HCT116 (cell line): ENCODE data around the gene VMP1. TPM values are rescaled to one million over a fixed set of nuclear protein-coding genes. Genes with fewer than 3 reads are reported as not detected.
A peak's percentile ranks its signal among the peaks of the same experiment; 100 is the strongest.

Experiments used
- ATAC-seq: fragments of 200-7000 bp; cut with Tn5 transposase; 2 replicates; pipeline ENCODE4 v1.9.1; 2020; ENCODE audit warnings: mild to moderate bottlenecking, moderate library complexity
- BruUV-seq: library from RNA; stranded (reverse); fragments of 400-500 nt; replicated peaks from 2 replicates; lab custom pipeline; 2021; lab: Mats Ljungman, UMichigan
- CTCF ChIA-PET: fragments of 300-600 bp; sonication (Branson Sonifier 250); formaldehyde crosslinking; loops from one replicate; lab custom pipeline; 2021; ENCODE audit warnings: antibody characterized with exemption; lab: Charles Lee
- POLR2A ChIA-PET: fragments of 300-600, 350-600 bp; sonication (Branson Sonifier 250); formaldehyde crosslinking; loops from one replicate; lab custom pipeline; 2021; ENCODE audit warnings: antibody characterized with exemption; lab: Charles Lee
- RAD21 ChIA-PET, 2 experiments: fragments of 300-600 bp; sonication (Branson Sonifier 250); formaldehyde crosslinking; loops; one replicate each; lab custom pipeline; 2023; ENCODE audit warnings: low total read pairs in 2 of 2; ENCODE audit not compliant: uncharacterized antibody in 2 of 2, unreplicated experiment in 2 of 2, low non-redundant PET in 1 of 2; lab: Charles Lee
- DNase-seq: peaks from one replicate; pipeline ENCODE4 v3.0.0-alpha.2; 2010; ENCODE audit warnings: low read depth, low spot score
- H2AFZ ChIP-seq: fragments of 200-600 bp; shearing (Covaris generic), sonication (generic); 2 replicates; pipeline ENCODE4 v1.6.1; 2017; ENCODE audit warnings: low read depth, mixed run types, mixed read lengths, antibody characterized with exemption, low read length; ENCODE audit not compliant: poor library complexity, severe bottlenecking
- H3K27ac ChIP-seq: 2 replicates; pipeline ENCODE4 v1.5.1; 2012; ENCODE audit warnings: low read depth, low read length
- H3K27me3 ChIP-seq: fragments of 200-600 bp; sonication (generic); 2 replicates; pipeline ENCODE4 v1.6.1; 2016; ENCODE audit warnings: mixed run types, low read length, mixed read lengths; ENCODE audit not compliant: insufficient read depth
- H3K36me3 ChIP-seq, 2 experiments: fragments of 200-500 bp in 1 of 2; fragments of 200-600 bp in 1 of 2; sonication (Bioruptor generic) in 1 of 2; sonication (generic) in 1 of 2; 2 replicates each; pipeline versions ENCODE4 v1.5.1 to v1.6.1; 2014 to 2016; ENCODE audit warnings: low read length in 2 of 2, inconsistent platforms in 1 of 2, mixed read lengths in 1 of 2, mixed run types in 1 of 2; ENCODE audit not compliant: insufficient read depth in 2 of 2, control insufficient read depth in 1 of 2
- H3K4me1 ChIP-seq, 2 experiments: fragments of 200-600 bp in 1 of 2; sonication (generic) in 1 of 2; 2 replicates each; pipeline versions ENCODE4 v1.5.1 to v1.6.1; 2012 to 2017; ENCODE audit warnings: low read length in 2 of 2, inconsistent platforms in 1 of 2, mild to moderate bottlenecking in 1 of 2, mixed read lengths in 1 of 2, mixed run types in 1 of 2, moderate library complexity in 1 of 2; ENCODE audit not compliant: insufficient read depth in 2 of 2, control insufficient read depth in 1 of 2
- H3K4me2 ChIP-seq: fragments of 200-600 bp; sonication (generic); 2 replicates; pipeline ENCODE4 v1.6.1; 2017; ENCODE audit warnings: mixed run types, low read length, mixed read lengths
- H3K4me3 ChIP-seq, 2 experiments: fragments of 200-600 bp in 1 of 2; sonication (generic) in 1 of 2; replicated peaks in 1 of 2; 2 replicates each; pipeline ENCODE4 v1.5.1; 2011 to 2016; ENCODE audit warnings: low read length in 2 of 2, control low read depth in 1 of 2, low read depth in 1 of 2, mild to moderate bottlenecking in 1 of 2, mixed read lengths in 1 of 2, mixed run types in 1 of 2
- H3K79me2 ChIP-seq: fragments of 200-600 bp; sonication (generic); 2 replicates; pipeline ENCODE4 v1.6.1; 2017; ENCODE audit warnings: mild to moderate bottlenecking, mixed run types, low read length, moderate library complexity, mixed read lengths; ENCODE audit not compliant: insufficient read depth
- H3K9ac ChIP-seq: fragments of 200-600 bp; sonication (generic); 2 replicates; pipeline ENCODE4 v1.6.1; 2016; ENCODE audit warnings: low read length, mixed read lengths
- H3K9me2 ChIP-seq: fragments of 200-600 bp; sonication (generic), shearing (Covaris generic); 2 replicates; pipeline ENCODE4 v1.6.1; 2017; ENCODE audit warnings: mixed run types, mild to moderate bottlenecking, moderate library complexity; ENCODE audit not compliant: insufficient read depth
- H3K9me3 ChIP-seq, 2 experiments: fragments of 200-500 bp in 1 of 2; fragments of 200-600 bp in 1 of 2; sonication (Bioruptor generic) in 1 of 2; sonication (generic) in 1 of 2; 2 replicates each; pipeline ENCODE4 v1.6.1; 2014 to 2017; ENCODE audit warnings: low read length in 2 of 2, mixed read lengths in 2 of 2, inconsistent platforms in 1 of 2, low read depth in 1 of 2, mild to moderate bottlenecking in 1 of 2, mixed run types in 1 of 2, moderate library complexity in 1 of 2; ENCODE audit not compliant: control insufficient read depth in 1 of 2, insufficient read depth in 1 of 2
- H4K20me1 ChIP-seq: fragments of 200-600 bp; sonication (generic), shearing (Covaris generic); 2 replicates; pipeline ENCODE4 v1.6.1; 2017; ENCODE audit warnings: mixed run types, mild to moderate bottlenecking, moderate library complexity; ENCODE audit not compliant: insufficient read depth
- CEBPB ChIP-seq: IDR thresholded peaks from 2 replicates; pipeline ENCODE4 v1.6.1; 2012; ENCODE audit warnings: low read depth
- CTCF ChIP-seq, 3 experiments: fragments of 200-600 bp in 1 of 3; sonication (generic) in 1 of 3; IDR thresholded peaks in 2 of 3; conservative IDR thresholded peaks in 1 of 3; 2 replicates each; pipeline ENCODE4 v1.5.1; 2012 to 2017; ENCODE audit warnings: low read depth in 2 of 3, low read length in 2 of 3, antibody characterized with exemption in 1 of 3, borderline replicate concordance in 1 of 3, control low read depth in 1 of 3, mild to moderate bottlenecking in 1 of 3, mixed read lengths in 1 of 3, mixed run types in 1 of 3, moderate library complexity in 1 of 3; ENCODE audit not compliant: insufficient read depth in 1 of 3
- ELF1 ChIP-seq: IDR thresholded peaks from 2 replicates; pipeline ENCODE4 v1.6.1; 2012; ENCODE audit warnings: low read depth, borderline replicate concordance
- EZH2phosphoT487 ChIP-seq: fragments of 200-600 bp; IDR thresholded peaks from 2 replicates; pipeline ENCODE4 v1.6.1; 2018; ENCODE audit warnings: antibody characterized with exemption, borderline replicate concordance
- FOSL1 ChIP-seq: IDR thresholded peaks from 2 replicates; pipeline ENCODE4 v1.6.1; 2012; ENCODE audit warnings: low read depth
- JUND ChIP-seq: IDR thresholded peaks from 2 replicates; pipeline ENCODE4 v1.6.1; 2012
- POLR2A ChIP-seq: IDR thresholded peaks from 2 replicates; pipeline ENCODE4 v1.7.0; 2011; ENCODE audit warnings: borderline replicate concordance; ENCODE audit not compliant: insufficient read depth, insufficient read length; ENCODE audit errors: extremely low read depth
- POLR2AphosphoS5 ChIP-seq: IDR thresholded peaks from 2 replicates; pipeline ENCODE4 v1.6.1; 2011; ENCODE audit warnings: mild to moderate bottlenecking, low read depth, low read length, moderate library complexity
- RAD21 ChIP-seq: IDR thresholded peaks from 2 replicates; pipeline ENCODE4 v1.6.1; 2012; ENCODE audit warnings: low read depth, mild to moderate bottlenecking
- SIN3A ChIP-seq: IDR thresholded peaks from 2 replicates; pipeline ENCODE4 v1.6.1; 2012; ENCODE audit warnings: low read depth
- SP1 ChIP-seq: IDR thresholded peaks from 2 replicates; pipeline ENCODE4 v1.6.1; 2012; ENCODE audit warnings: low read depth
- SRF ChIP-seq: IDR thresholded peaks from 2 replicates; pipeline ENCODE4 v1.6.1; 2012; ENCODE audit warnings: low read depth
- TCF7L2 ChIP-seq: IDR thresholded peaks from 2 replicates; pipeline ENCODE4 v1.7.0; 2011; ENCODE audit warnings: borderline replicate concordance, inconsistent platforms; ENCODE audit not compliant: insufficient read depth, insufficient read length; ENCODE audit errors: extremely low read depth
- YY1 ChIP-seq: IDR thresholded peaks from 2 replicates; pipeline ENCODE4 v1.6.1; 2011; ENCODE audit warnings: low read length, low read depth, moderate library complexity, mild to moderate bottlenecking; ENCODE audit not compliant: insufficient replicate concordance; ENCODE audit errors: extremely low read depth
- ZFX ChIP-seq: fragments of 450-650 bp; IDR thresholded peaks from 2 replicates; pipeline ENCODE4 v1.6.1; 2017
- intact Hi-C: fragments of 100-400 bp; cut with micrococcal nuclease; formaldehyde crosslinking; loops from 2 replicates; pipeline ENCODE4 v1.10.0; 2022
- total RNA-seq: library from RNA; stranded (reverse); gene quantifications from one replicate; pipeline ENCODE4 v1.2.1, GENCODE V29; 2021; ENCODE audit not compliant: unreplicated experiment
- TF ChIP-seq, protein P1 (sequence below): IDR thresholded peaks from 2 replicates; pipeline ENCODE4 v1.6.1; 2012; ENCODE audit warnings: low read depth
- TF ChIP-seq, protein P2 (sequence below): IDR thresholded peaks from 2 replicates; pipeline ENCODE4 v1.6.1; 2012
- TF ChIP-seq, protein P3 (sequence below): IDR thresholded peaks from 2 replicates; pipeline ENCODE4 v1.6.1; 2011; ENCODE audit warnings: mild to moderate bottlenecking, low read length, moderate library complexity; ENCODE audit not compliant: insufficient replicate concordance; ENCODE audit errors: extremely low read depth

Gene VMP1
- total RNA-seq, 1 experiment from 2014 or later, result 366 TPM

DNA sequence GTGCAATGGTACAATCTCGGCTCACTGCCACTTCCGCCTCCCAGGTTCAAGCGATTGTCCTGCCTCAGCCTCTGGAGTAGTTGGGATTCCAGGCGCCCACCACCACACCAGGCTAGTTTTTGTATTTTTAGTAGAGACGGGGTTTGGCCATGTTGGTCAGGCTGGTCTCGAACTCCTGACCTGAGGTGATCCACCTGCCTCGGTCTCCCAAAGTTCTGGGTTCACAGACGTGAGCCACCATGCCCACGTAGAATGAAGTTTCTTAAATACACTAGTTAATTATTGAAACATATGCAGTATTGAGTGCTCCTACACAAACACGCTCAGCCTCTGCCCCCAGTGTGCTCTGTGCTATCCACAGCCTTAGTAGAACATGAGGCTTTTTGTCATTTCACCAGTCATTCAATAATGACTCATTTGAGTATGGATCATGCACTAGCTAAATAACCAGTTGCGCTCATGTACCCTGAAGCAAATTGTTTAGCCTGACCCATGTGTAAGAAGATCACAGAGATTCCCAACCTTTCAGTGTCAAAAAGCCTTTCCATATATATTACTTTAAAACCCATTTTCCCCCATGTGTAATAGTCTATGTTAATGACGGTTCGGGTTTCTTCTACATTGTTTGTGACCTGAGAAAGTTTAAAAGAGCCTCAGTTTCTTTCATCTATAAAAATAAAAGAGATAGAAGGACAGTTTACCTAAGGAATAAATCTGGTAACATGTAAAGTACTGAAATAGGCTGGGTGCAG, 135.6 kb downstream of the VMP1 start:
- peaks cover 12% of the 10 kb centered on the region; the same call in 1 of the 2 replicates for H4K20me1 ChIP-seq
- peak overlapping the region; percentile 92 for H3K9ac ChIP-seq
- ATAC-seq (peak; percentile 56), DNase-seq (peak; percentile 96)
- H3K79me2 ChIP-seq, result peaks cover 34% of the 10 kb centered on the region
- H3K9me2 ChIP-seq, result no peaks in the 10 kb centered on the region
- no TSS peak for BruUV-seq
- no peak overlapping the region for H2AFZ ChIP-seq
- H3K4me2 ChIP-seq, result peak overlapping the region; percentile 68
- no peaks in the 10 kb centered on the region for H3K9me3 ChIP-seq
- intact Hi-C loops, result loop anchor here (1.0 kb wide), 2 partner anchors 57 to 90 kb away; no protein-coding TSS in a partner anchor
- no peaks in the 10 kb centered on the region for H3K27me3 ChIP-seq
- H3K4me1 ChIP-seq, result peaks cover 62 to 89% of the 10 kb centered on the region in 2 experiments
- H3K36me3 ChIP-seq, result peaks cover 22 to 31% of the 10 kb centered on the region in 2 experiments
- ChIA-PET POLR2A (interaction anchor here (0.7 to 15.2 kb wide), 12 partner anchors 10 to 136 kb away, joined by 3 to 443 read pairs (median 7); partner anchors contain the start of genes PTRH2 and VMP1), CTCF (interaction anchor here (0.5 to 4.1 kb wide), 4 partner anchors 16 to 97 kb away, joined by 3 to 40 read pairs (median 4); no protein-coding TSS in a partner anchor), RAD21 (interaction anchor here (0.5 to 0.9 kb wide), 7 partner anchors 56 to 136 kb away, joined by 3 to 4 read pairs (median 4); partner anchors contain the start of genes PTRH2 (in 1 of the 2) and VMP1 (in 1 of the 2))
- H3K27ac ChIP-seq, result peak overlapping the region; percentile 97
- no peak overlapping the region for H3K4me3 ChIP-seq
- TF ChIP-seq, protein P1, sequence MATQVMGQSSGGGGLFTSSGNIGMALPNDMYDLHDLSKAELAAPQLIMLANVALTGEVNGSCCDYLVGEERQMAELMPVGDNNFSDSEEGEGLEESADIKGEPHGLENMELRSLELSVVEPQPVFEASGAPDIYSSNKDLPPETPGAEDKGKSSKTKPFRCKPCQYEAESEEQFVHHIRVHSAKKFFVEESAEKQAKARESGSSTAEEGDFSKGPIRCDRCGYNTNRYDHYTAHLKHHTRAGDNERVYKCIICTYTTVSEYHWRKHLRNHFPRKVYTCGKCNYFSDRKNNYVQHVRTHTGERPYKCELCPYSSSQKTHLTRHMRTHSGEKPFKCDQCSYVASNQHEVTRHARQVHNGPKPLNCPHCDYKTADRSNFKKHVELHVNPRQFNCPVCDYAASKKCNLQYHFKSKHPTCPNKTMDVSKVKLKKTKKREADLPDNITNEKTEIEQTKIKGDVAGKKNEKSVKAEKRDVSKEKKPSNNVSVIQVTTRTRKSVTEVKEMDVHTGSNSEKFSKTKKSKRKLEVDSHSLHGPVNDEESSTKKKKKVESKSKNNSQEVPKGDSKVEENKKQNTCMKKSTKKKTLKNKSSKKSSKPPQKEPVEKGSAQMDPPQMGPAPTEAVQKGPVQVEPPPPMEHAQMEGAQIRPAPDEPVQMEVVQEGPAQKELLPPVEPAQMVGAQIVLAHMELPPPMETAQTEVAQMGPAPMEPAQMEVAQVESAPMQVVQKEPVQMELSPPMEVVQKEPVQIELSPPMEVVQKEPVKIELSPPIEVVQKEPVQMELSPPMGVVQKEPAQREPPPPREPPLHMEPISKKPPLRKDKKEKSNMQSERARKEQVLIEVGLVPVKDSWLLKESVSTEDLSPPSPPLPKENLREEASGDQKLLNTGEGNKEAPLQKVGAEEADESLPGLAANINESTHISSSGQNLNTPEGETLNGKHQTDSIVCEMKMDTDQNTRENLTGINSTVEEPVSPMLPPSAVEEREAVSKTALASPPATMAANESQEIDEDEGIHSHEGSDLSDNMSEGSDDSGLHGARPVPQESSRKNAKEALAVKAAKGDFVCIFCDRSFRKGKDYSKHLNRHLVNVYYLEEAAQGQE, result no peak
- TF ChIP-seq SIN3A (no peak), EZH2phosphoT487 (no peak), CTCF (IDR thresholded peaks at IDR 0.05 in 2 of 3, conservative IDR thresholded peaks at IDR 0.05 in 1 of 3; ENCODE audit: borderline replicate concordance in 1 of 3, insufficient read depth in 1 of 3, low read depth in 2 of 3, low read length in 2 of 3) (no peak), POLR2AphosphoS5 (peak; percentile 87), JUND (no peak), CEBPB (no peak), ZFX (no peak), ELF1 (no peak), SP1 (no peak), FOSL1 (no peak), TCF7L2 (no peak), POLR2A (peak; percentile 97), YY1 (peak; percentile 43), RAD21 (no peak), SRF (no peak)
- TF ChIP-seq, protein P2, sequence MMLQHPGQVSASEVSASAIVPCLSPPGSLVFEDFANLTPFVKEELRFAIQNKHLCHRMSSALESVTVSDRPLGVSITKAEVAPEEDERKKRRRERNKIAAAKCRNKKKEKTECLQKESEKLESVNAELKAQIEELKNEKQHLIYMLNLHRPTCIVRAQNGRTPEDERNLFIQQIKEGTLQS, result no peak
- TF ChIP-seq, protein P3, sequence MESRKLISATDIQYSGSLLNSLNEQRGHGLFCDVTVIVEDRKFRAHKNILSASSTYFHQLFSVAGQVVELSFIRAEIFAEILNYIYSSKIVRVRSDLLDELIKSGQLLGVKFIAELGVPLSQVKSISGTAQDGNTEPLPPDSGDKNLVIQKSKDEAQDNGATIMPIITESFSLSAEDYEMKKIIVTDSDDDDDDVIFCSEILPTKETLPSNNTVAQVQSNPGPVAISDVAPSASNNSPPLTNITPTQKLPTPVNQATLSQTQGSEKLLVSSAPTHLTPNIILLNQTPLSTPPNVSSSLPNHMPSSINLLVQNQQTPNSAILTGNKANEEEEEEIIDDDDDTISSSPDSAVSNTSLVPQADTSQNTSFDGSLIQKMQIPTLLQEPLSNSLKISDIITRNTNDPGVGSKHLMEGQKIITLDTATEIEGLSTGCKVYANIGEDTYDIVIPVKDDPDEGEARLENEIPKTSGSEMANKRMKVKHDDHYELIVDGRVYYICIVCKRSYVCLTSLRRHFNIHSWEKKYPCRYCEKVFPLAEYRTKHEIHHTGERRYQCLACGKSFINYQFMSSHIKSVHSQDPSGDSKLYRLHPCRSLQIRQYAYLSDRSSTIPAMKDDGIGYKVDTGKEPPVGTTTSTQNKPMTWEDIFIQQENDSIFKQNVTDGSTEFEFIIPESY, result peak; percentile 88
